GM12874 (cell line): ENCODE measurements around the gene COL27A1.

Experiments used
- TF ChIP-seq, protein P1 (sequence below): IDR thresholded peaks from 2 replicates; pipeline ENCODE4 v1.5.1; 2011; ENCODE audit warnings: low read depth, mild to moderate bottlenecking, control low read depth, low read length, moderate library complexity; ENCODE audit not compliant: insufficient read depth

The COL27A1 gene

DNA sequence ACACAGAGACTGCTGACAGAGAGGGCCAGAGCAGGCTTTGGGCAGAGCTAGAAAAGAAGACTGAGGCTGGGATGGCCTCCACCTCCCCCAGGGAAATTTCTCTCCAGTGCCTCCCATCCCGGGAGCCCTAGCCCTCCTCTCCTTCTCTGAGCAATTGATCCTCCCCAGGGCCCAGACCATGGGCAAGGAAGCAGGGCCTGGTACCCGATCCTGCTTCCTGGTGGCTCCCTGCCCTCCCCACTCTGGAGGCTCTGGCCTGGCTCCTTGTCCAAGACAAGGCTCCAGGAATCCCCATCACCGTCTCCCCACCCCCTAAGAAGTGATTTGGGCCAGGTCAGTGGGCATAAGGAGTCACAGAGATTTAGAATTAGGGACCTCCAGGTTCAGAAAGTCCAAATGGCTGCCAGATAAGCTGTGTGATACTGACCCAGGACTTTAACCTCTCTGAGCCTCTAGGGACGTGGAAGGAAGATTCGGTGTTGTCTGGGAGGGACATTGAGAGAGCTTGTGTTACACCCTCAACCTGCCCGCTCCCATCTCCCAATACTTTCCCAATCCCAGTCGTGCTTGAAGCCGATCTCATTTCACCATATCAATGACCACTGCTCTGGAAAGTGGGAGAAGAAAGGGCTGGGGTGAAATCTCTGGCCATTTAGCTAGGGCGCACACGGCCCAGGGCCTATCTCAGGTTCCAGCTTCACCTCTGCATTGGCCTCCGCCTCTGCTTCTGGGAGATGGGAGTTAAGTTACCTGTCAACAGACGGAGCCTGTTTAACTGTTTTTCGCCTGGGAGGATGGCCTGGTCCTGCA is 30.5 kb upstream of the COL27A1 start:
- TF ChIP-seq, protein P1, sequence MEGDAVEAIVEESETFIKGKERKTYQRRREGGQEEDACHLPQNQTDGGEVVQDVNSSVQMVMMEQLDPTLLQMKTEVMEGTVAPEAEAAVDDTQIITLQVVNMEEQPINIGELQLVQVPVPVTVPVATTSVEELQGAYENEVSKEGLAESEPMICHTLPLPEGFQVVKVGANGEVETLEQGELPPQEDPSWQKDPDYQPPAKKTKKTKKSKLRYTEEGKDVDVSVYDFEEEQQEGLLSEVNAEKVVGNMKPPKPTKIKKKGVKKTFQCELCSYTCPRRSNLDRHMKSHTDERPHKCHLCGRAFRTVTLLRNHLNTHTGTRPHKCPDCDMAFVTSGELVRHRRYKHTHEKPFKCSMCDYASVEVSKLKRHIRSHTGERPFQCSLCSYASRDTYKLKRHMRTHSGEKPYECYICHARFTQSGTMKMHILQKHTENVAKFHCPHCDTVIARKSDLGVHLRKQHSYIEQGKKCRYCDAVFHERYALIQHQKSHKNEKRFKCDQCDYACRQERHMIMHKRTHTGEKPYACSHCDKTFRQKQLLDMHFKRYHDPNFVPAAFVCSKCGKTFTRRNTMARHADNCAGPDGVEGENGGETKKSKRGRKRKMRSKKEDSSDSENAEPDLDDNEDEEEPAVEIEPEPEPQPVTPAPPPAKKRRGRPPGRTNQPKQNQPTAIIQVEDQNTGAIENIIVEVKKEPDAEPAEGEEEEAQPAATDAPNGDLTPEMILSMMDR: no peak

DNA sequence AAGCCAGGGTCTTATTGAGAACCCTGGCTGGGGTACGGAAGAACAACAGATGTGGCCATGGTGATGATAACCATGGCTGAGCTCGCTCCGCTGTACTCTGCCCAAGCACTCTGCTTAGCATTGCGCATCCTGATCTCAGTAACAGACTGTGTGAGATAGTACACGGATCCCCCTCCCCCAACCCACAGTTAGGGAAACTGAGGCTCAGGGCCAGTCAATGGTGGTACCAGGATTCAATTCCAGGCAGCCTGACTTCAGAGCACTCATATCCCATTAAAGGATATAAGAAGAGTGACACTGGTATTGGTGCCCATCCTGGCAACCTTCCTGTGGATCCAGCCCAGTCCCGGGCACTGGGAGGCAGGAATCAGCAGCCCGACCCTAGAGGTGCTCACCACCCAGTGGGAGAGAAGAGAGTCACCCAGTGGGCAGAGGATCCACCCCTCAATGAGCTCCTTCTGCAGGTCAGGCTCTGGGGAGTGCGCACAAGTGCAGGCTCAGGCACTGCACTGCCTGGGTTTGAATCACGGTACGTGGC is 29.8 kb upstream of the COL27A1 start:
- TF ChIP-seq, protein P1: no peak

DNA sequence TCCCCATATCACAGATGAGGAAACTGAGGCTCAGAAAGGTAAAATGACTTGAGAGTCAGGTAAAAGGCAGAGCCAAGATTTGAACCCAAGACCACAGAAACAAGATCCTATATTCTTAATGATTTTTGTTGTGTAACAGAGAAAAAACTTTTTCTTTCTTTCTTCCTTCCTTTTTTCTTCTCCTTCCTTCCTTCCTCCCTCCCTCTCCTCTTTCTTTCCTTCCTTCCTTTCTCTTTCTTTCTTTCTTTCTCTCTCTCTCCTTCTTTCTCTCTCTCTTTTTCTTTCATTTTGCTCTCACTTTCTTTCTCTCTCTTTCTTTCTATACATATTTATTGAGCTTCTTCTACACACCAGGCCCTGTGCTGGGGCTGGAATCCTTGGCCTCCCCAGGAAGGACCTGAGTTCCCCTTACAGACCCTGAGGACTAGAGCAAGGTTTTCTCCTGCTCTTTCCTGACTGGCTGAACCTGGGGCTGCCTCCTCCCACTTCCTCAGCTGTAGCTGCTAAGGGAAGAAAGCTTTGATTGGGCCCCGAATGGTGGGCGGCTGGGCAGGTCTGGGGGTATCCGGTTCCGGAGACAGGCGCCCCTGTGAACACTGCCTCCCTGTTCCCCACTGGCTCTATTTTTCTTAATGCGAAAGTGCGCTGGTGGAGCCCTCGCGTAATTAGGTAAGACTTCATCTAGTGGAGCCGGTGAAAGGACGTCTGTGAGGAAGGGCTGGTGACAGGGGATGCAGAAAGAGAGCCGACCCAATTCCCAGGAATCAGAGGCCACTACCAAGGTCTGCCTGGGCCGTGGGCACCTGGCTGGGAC is 28.9 kb upstream of the COL27A1 start:
- TF ChIP-seq, protein P1: no peak

DNA sequence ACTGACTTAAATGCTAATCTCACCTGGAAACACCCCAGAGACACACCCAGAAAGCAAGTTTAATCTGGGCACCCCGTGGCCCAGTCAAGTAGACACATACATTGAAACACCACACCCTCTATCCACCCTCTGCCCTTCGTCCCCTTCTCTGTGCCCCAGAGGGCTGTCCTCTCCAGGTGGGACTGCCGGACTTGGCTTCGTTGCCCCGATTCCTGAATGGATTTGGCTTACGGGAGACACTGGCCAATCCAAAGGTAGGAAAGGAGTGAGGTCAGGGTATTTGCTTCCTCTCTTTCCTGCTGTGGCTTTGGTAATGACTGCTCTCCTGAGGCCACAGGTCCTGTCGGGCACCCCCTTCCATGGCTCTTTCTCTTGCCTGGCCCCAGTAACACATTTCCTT is 25.2 kb upstream of the COL27A1 start:
- TF ChIP-seq, protein P1: no peak

DNA sequence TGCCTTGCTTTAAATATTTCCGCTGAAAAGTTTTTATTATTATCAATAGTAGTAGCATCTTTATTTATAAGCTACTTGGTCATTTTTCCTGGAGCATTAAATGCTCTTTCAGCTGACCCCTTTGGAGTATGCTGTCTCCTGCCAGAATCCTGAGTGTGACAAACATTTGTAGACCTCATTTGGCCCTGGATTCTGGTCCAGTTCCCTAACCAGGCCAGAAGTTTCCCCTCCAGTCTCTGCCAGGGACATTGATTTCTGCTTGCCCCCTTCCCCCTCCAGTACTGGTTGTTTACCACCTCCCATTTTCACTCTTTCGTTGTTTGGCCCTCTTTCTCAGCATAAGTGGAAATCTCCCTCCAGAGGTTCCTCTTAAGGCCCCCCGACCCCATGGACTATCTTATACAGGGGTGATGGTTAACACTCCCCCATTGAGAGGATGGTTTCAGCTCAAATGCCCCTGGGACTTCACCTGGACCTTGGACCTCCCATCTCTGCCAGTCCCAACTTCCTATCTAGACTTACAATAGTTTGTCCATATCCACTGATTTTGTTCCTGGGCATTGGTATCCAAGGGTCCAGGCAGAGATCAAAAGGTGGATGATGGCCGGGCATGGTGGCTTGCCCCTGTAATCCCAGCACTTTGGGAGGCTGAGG is 24.6 kb upstream of the COL27A1 start:
- TF ChIP-seq, protein P1: no peak

DNA sequence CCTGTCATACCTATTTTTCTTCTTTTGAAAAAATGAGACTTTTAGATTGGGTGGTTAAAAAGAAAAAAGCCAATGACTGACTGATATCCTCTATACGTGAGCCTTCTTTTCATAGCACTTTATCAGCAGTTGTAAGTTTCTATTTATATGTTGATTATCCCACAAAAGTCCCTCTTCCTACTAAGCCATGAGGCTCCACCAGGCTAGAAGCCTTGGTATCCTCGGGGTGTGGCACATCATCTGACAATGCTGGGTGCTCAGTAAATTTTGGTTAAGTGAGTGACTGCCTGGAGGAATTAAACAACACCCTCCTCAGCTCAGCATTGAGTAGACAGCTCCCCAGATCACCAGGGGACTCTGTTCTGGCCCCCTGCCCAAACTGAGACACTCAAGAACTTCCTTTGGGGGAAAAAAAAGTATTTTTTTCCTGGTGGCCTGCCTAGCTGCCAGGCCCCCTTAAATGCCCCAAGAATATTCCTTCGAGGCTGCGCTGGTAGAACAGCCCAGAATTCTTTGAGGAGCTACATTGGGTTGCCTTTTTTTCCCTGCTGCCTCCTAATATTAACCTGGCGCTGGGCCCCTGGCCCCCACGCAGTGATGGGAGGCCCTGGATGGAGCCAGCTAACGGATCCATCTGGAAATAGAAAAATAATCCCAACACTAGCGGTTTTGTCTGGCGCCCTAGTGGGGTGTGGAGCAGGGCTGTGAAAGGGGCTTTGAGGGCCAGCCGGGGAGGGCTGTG is 23.4 kb upstream of the COL27A1 start:
- TF ChIP-seq, protein P1: no peak
